22Rv1 (cell line): ENCODE results near the gene ACTRT2.

ENCODE experiments used
- CTCF ChIP-seq: fragments of 450-650 bp; IDR thresholded peaks from 2 replicates; pipeline ENCODE4 v1.5.1; 2017; ENCODE audit warnings: mild to moderate bottlenecking
- ZFX ChIP-seq: fragments of 450-650 bp; IDR thresholded peaks from 2 replicates; pipeline ENCODE4 v1.6.1; 2017; ENCODE audit warnings: antibody characterized with exemption, borderline replicate concordance

- TF ChIP-seq ZFX = no peak
- TF ChIP-seq CTCF = no peak
These were observed 36.7 kb upstream of the ACTRT2 start for GRCh38 chr1:2984399-2985061.
